Lower leg skin (tissue), 3 donors: ENCODE data around the gene ARHGAP4.

Experiments used
- POLR2A ChIP-seq, 2 donors: fragments of 450-650 bp; IDR thresholded peaks; one replicate each; pipeline ENCODE4 v1.6.1; 2016 to 2017; ENCODE audit warnings: antibody characterized with exemption in 2 of 2, mild to moderate bottlenecking in 1 of 2, moderate library complexity in 1 of 2
- TF ChIP-seq, protein P1 (sequence below), 3 donors: fragments of 450-650 bp; IDR thresholded peaks; one replicate each; pipeline ENCODE4 v1.5.1; 2016; ENCODE audit warnings: antibody characterized with exemption in 3 of 3, mild to moderate bottlenecking in 3 of 3, moderate library complexity in 2 of 3

DNA sequence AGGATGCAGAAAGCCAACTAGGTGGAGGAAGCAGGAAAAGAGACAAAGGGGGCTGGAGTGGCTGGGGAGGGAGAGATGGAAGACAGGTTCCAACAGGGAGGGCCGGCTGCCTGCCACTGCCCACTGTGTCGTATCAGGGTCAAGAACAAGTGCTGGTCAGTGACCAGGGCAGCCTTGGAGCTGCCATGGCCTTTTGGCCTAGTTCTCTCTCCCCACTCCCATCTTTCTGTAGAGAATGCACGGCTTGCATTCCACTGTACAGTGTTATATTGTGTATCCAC, 52.0 kb downstream of the ARHGAP4 start:
- TF ChIP-seq, protein P1, sequence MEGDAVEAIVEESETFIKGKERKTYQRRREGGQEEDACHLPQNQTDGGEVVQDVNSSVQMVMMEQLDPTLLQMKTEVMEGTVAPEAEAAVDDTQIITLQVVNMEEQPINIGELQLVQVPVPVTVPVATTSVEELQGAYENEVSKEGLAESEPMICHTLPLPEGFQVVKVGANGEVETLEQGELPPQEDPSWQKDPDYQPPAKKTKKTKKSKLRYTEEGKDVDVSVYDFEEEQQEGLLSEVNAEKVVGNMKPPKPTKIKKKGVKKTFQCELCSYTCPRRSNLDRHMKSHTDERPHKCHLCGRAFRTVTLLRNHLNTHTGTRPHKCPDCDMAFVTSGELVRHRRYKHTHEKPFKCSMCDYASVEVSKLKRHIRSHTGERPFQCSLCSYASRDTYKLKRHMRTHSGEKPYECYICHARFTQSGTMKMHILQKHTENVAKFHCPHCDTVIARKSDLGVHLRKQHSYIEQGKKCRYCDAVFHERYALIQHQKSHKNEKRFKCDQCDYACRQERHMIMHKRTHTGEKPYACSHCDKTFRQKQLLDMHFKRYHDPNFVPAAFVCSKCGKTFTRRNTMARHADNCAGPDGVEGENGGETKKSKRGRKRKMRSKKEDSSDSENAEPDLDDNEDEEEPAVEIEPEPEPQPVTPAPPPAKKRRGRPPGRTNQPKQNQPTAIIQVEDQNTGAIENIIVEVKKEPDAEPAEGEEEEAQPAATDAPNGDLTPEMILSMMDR (IDR thresholded peaks at IDR 0.05), result no peak
- no peak for TF ChIP-seq POLR2A (IDR thresholded peaks at IDR 0.05)
